H9 (cell line): Measurements from ENCODE around the gene MBP. TPM values are rescaled to one million over a fixed set of nuclear protein-coding genes. Genes with fewer than 3 reads are reported as not detected.

ENCODE experiments used
- DNase-seq: peaks from one replicate; pipeline ENCODE4 v3.0.0-alpha.2; 2017
- H2AFZ ChIP-seq: one replicate; pipeline ENCODE4 v1.6.1; 2013; ENCODE audit warnings: mild to moderate bottlenecking, low read length, control low read depth, moderate library complexity
- H2AK5ac ChIP-seq: 2 replicates; pipeline ENCODE4 v1.6.1; 2013; ENCODE audit warnings: low read length, control low read depth, mixed read lengths; ENCODE audit not compliant: insufficient read length
- H2BK120ac ChIP-seq: one replicate; pipeline ENCODE4 v1.6.1; 2013; ENCODE audit warnings: low read depth, mild to moderate bottlenecking, low read length, control low read depth, inconsistent platforms; ENCODE audit not compliant: poor library complexity, severe bottlenecking
- H2BK12ac ChIP-seq: 2 replicates; pipeline ENCODE4 v1.6.1; 2013; ENCODE audit warnings: low read length, control low read depth, mixed read lengths, low read depth; ENCODE audit not compliant: insufficient read length
- H2BK15ac ChIP-seq: 2 replicates; pipeline ENCODE4 v1.6.1; 2013; ENCODE audit warnings: low read depth, low read length, control low read depth
- H2BK20ac ChIP-seq: one replicate; pipeline ENCODE4 v1.6.1; 2013; ENCODE audit warnings: low read depth, mild to moderate bottlenecking, low read length, control low read depth, inconsistent platforms; ENCODE audit not compliant: poor library complexity, severe bottlenecking
- H2BK5ac ChIP-seq: 2 replicates; pipeline ENCODE4 v1.6.1; 2013; ENCODE audit warnings: low read length, control low read depth, mixed read lengths; ENCODE audit not compliant: insufficient read length
- H3K14ac ChIP-seq: 2 replicates; pipeline ENCODE4 v1.6.1; 2013; ENCODE audit warnings: low read length, control low read depth; ENCODE audit not compliant: insufficient read depth
- H3K18ac ChIP-seq: 2 replicates; pipeline ENCODE4 v1.6.1; 2013; ENCODE audit warnings: low read depth, mild to moderate bottlenecking, mixed read lengths, low read length, control low read depth; ENCODE audit not compliant: insufficient read length
- H3K23ac ChIP-seq: 2 replicates; pipeline ENCODE4 v1.6.1; 2013; ENCODE audit warnings: low read length, control low read depth, mixed read lengths, low read depth; ENCODE audit not compliant: insufficient read length
- H3K23me2 ChIP-seq: 2 replicates; pipeline ENCODE4 v1.6.1; 2013; ENCODE audit warnings: low read depth, mild to moderate bottlenecking, mixed read lengths, low read length, control low read depth; ENCODE audit not compliant: insufficient read length, poor library complexity, severe bottlenecking
- H3K27ac ChIP-seq: 2 replicates; pipeline ENCODE4 v1.5.1; 2013; ENCODE audit warnings: low read length, control low read depth, mixed read lengths, low read depth; ENCODE audit not compliant: insufficient read length
- H3K27me3 ChIP-seq: 2 replicates; pipeline ENCODE4 v1.6.1; 2013; ENCODE audit warnings: low read length, control low read depth, inconsistent platforms; ENCODE audit not compliant: insufficient read depth
- H3K4ac ChIP-seq: 2 replicates; pipeline ENCODE4 v1.6.1; 2013; ENCODE audit warnings: low read depth, mild to moderate bottlenecking, control low read depth, inconsistent platforms, low read length, moderate library complexity
- H3K4me1 ChIP-seq: 2 replicates; pipeline ENCODE4 v1.6.1; 2013; ENCODE audit warnings: low read length, control low read depth, inconsistent platforms; ENCODE audit not compliant: insufficient read depth
- H3K4me2 ChIP-seq: 2 replicates; pipeline ENCODE4 v1.6.1; 2013; ENCODE audit warnings: low read length, control low read depth, mixed read lengths; ENCODE audit not compliant: insufficient read length, insufficient read depth
- H3K56ac ChIP-seq: 2 replicates; pipeline ENCODE4 v1.6.1; 2013; ENCODE audit warnings: low read depth, mild to moderate bottlenecking, mixed read lengths, low read length, control low read depth; ENCODE audit not compliant: insufficient read length
- H3K79me1 ChIP-seq: 2 replicates; pipeline ENCODE4 v1.6.1; 2013; ENCODE audit warnings: low read depth, mild to moderate bottlenecking, moderate library complexity, low read length, control low read depth, inconsistent platforms; ENCODE audit not compliant: insufficient read depth, poor library complexity, severe bottlenecking
- H3K79me2 ChIP-seq: 2 replicates; pipeline ENCODE4 v1.6.1; 2013; ENCODE audit warnings: low read length, control low read depth, inconsistent platforms; ENCODE audit not compliant: insufficient read depth
- H3K9ac ChIP-seq: 2 replicates; pipeline ENCODE4 v1.6.1; 2013; ENCODE audit warnings: low read length, control low read depth, mixed read lengths; ENCODE audit not compliant: insufficient read length; ENCODE audit errors: extremely low read depth
- H3K9me3 ChIP-seq: one replicate; pipeline ENCODE4 v1.6.1; 2013; ENCODE audit warnings: low read depth, low read length, inconsistent platforms; ENCODE audit not compliant: control insufficient read depth
- H3T11ph ChIP-seq: one replicate; pipeline ENCODE4 v1.6.1; 2013; ENCODE audit warnings: mild to moderate bottlenecking, low read length, control low read depth, inconsistent platforms
- H4K20me1 ChIP-seq: one replicate; pipeline ENCODE4 v1.6.1; 2013; ENCODE audit not compliant: control insufficient read depth, insufficient read length, insufficient read depth
- H4K5ac ChIP-seq: 2 replicates; pipeline ENCODE4 v1.6.1; 2013; ENCODE audit warnings: low read depth, mild to moderate bottlenecking, mixed read lengths, low read length, control low read depth; ENCODE audit not compliant: insufficient read length
- H4K8ac ChIP-seq: replicated peaks from 2 replicates; pipeline ENCODE4 v1.6.1; 2013; ENCODE audit warnings: low read length, control low read depth, mixed read lengths, low read depth; ENCODE audit not compliant: insufficient read length
- H4K91ac ChIP-seq: 2 replicates; pipeline ENCODE4 v1.6.1; 2013; ENCODE audit warnings: low read depth, mild to moderate bottlenecking, moderate library complexity, mixed read lengths, low read length, control low read depth; ENCODE audit not compliant: insufficient read length
- H3K27ac Mint-ChIP-seq, 3 experiments: 2 replicates in 2 of 3; 3 replicates in 1 of 3; pipeline ENCODE4 v1.8.0; 2020 to 2021; ENCODE audit warnings: mixed read lengths in 3 of 3, mild to moderate bottlenecking in 1 of 3, moderate library complexity in 1 of 3
- H3K27me3 Mint-ChIP-seq: 2 replicates; pipeline ENCODE4 v1.8.0; 2021; ENCODE audit warnings: low read depth, mild to moderate bottlenecking, moderate library complexity, mixed read lengths
- H3K36me3 Mint-ChIP-seq, 3 experiments: 2 replicates in 2 of 3; 3 replicates in 1 of 3; pipeline ENCODE4 v1.8.0; 2020 to 2021; ENCODE audit warnings: low read depth in 3 of 3, mixed read lengths in 3 of 3; ENCODE audit not compliant: insufficient read depth in 1 of 3
- H3K4me1 Mint-ChIP-seq, 2 experiments: 2 replicates each; pipeline ENCODE4 v1.8.0; 2020; ENCODE audit warnings: mixed read lengths in 2 of 2
- H3K4me3 Mint-ChIP-seq, 2 experiments: 2 replicates in 1 of 2; 3 replicates in 1 of 2; pipeline ENCODE4 v1.8.0; 2020 to 2021; ENCODE audit warnings: mild to moderate bottlenecking in 2 of 2, mixed read lengths in 2 of 2, moderate library complexity in 1 of 2
- H3K9me3 Mint-ChIP-seq, 2 experiments: 2 replicates in 1 of 2; 3 replicates in 1 of 2; pipeline ENCODE4 v1.8.0; 2020; ENCODE audit warnings: mild to moderate bottlenecking in 2 of 2, mixed read lengths in 2 of 2, moderate library complexity in 1 of 2
- WGBS: extraction: QIAGEN DNeasy Blood & Tissue Kit; methylation state at CpG from one replicate; pipeline ENCODE4 v1.1.7; 2013; ENCODE audit warnings: missing lambda C conversion rate, low lambda C conversion rate, mixed read lengths; ENCODE audit not compliant: insufficient read length; ENCODE audit errors: extremely low coverage; 5-methylcytosine and 5-hydroxymethylcytosine counted together
- total RNA-seq: library from RNA; stranded (reverse); gene quantifications from 2 replicates; pipeline ENCODE4 v1.2.1, GENCODE V29; 2021
- TF ChIP-seq, protein P1 (sequence below): fragments of 200-600 bp; sonication (generic); conservative IDR thresholded peaks from 3 replicates; pipeline ENCODE4 v1.8.0; 2021; ENCODE audit warnings: antibody characterized with exemption, mild to moderate bottlenecking

Gene MBP
- total RNA-seq, 1 experiment from 2014 or later, result 8.6 TPM

DNA sequence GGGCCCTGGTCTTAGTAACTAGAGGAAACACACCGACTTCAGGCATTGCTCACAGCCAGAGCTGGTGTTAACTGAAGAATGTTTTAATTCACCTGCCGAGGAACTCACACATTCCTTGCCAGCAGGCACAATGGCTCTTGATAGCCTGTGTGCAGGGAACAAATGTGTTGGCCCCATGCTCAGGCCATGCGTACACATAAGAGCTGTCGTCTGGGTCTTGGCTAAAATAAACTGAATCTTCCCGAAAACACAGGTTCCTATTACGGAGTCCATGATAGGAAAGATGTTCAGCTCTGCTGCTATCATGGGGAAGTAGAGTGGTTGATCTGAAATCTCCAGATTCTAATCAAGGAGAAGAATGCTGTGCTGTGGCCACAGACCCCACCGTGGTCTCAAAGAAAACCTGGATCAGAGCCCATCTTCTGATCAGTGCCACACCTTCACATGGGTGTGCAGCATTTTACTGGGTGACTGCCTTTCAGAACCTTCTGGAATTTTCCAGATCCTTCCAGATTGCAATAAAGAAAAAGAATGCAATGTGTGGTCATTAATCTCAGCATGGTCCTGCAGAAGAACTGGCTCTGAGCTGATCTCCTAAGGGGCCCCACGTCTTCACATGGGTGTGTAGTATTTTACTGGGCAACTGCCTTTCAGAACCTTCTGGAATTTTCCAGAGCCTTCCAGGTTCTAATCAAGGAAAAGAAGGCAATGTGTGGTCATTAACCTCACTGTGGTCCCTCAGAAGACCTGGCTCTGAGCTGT, 17.2 kb downstream of the MBP start:
- H3K9me3 Mint-ChIP-seq, result no peaks in the 10 kb centered on the region
- Histone ChIP-seq H3K27ac (no peak overlapping the region), H3K23me2 (no peaks in the 10 kb centered on the region), H4K91ac (no peak overlapping the region), H4K5ac (no peak overlapping the region), H3K4ac (no peak overlapping the region), H2AFZ (no peak overlapping the region), H2BK15ac (no peak overlapping the region), H3K79me1 (no peaks in the 10 kb centered on the region), H3K18ac (no peak overlapping the region), H3K4me1 (peaks cover 4% of the 10 kb centered on the region; the same call in 1 of the 2 replicates), H3K9ac (no peak overlapping the region), H3K27me3 (no peaks in the 10 kb centered on the region), H3K14ac (no peak overlapping the region), H4K20me1 (peaks cover 3% of the 10 kb centered on the region), H3K79me2 (no peaks in the 10 kb centered on the region), H3K23ac (no peak overlapping the region), H3T11ph (no peak overlapping the region), H3K4me2 (no peak overlapping the region), H2AK5ac (no peak overlapping the region), H2BK20ac (no peak overlapping the region), H3K56ac (no peak overlapping the region), H4K8ac (no peak overlapping the region), H3K9me3 (no peaks in the 10 kb centered on the region), H2BK12ac (no peak overlapping the region), H2BK5ac (no peak overlapping the region), H2BK120ac (no peak overlapping the region)
- no peak overlapping the region for H3K4me3 Mint-ChIP-seq
- no peak overlapping the region for H3K27ac Mint-ChIP-seq
- H3K36me3 Mint-ChIP-seq, result peaks cover 4 to 10% (median 5%) of the 10 kb centered on the region in 3 experiments; a peak in 5 of 7 replicates
- H3K4me1 Mint-ChIP-seq, result peaks cover 32 to 41% of the 10 kb centered on the region in 2 experiments
- DNase-seq, result no peak
- TF ChIP-seq, protein P1, sequence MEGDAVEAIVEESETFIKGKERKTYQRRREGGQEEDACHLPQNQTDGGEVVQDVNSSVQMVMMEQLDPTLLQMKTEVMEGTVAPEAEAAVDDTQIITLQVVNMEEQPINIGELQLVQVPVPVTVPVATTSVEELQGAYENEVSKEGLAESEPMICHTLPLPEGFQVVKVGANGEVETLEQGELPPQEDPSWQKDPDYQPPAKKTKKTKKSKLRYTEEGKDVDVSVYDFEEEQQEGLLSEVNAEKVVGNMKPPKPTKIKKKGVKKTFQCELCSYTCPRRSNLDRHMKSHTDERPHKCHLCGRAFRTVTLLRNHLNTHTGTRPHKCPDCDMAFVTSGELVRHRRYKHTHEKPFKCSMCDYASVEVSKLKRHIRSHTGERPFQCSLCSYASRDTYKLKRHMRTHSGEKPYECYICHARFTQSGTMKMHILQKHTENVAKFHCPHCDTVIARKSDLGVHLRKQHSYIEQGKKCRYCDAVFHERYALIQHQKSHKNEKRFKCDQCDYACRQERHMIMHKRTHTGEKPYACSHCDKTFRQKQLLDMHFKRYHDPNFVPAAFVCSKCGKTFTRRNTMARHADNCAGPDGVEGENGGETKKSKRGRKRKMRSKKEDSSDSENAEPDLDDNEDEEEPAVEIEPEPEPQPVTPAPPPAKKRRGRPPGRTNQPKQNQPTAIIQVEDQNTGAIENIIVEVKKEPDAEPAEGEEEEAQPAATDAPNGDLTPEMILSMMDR, result no peak
- WGBS, result no CpG with 5 or more reads among the region's 8 CpGs
- no peaks in the 10 kb centered on the region for H3K27me3 Mint-ChIP-seq
